Left lung (tissue), 10 donors: Measurements from ENCODE around the gene EDEM3. TPM values are rescaled to one million over a fixed set of nuclear protein-coding genes. Genes with fewer than 3 reads are reported as not detected.

ENCODE experiments used
- ATAC-seq: fragments of 200-7000 bp; cut with Tn5 transposase; one replicate; pipeline ENCODE4 v1.9.1; 2020; ENCODE audit warnings: moderate library complexity
- DNase-seq, 4 donors: peaks; one replicate each; pipeline ENCODE4 v3.0.0-alpha.2; 2013 to 2020
- H3K27ac ChIP-seq, 2 donors: fragments of 200-600 bp; sonication (generic) in 1 of 2; one replicate each; pipeline versions ENCODE4 v1.5.0 to v1.8.0; 2020 to 2021
- H3K27me3 ChIP-seq, 2 donors: fragments of 200-600 bp; sonication (generic) in 1 of 2; one replicate each; pipeline versions ENCODE4 v1.5.0 to v1.8.0; 2020 to 2021
- H3K36me3 ChIP-seq, 2 donors: fragments of 200-600 bp; sonication (generic) in 1 of 2; one replicate each; pipeline versions ENCODE4 v1.5.0 to v1.8.0; 2020 to 2021
- H3K4me1 ChIP-seq, 2 donors: fragments of 200-600 bp; one replicate each; pipeline ENCODE4 v1.8.0; 2021
- H3K4me3 ChIP-seq, 2 donors: fragments of 200-600 bp; sonication (generic) in 1 of 2; one replicate each; pipeline versions ENCODE4 v1.5.0 to v1.8.0; 2020 to 2021; ENCODE audit warnings: mild to moderate bottlenecking in 1 of 2
- H3K9me3 ChIP-seq, 2 donors: fragments of 200-600 bp; sonication (generic) in 1 of 2; one replicate each; pipeline versions ENCODE4 v1.5.0 to v1.8.0; 2020 to 2021
- CTCF ChIP-seq, 2 donors: fragments of 200-600 bp; sonication (generic) in 1 of 2; IDR thresholded peaks; one replicate each; pipeline versions ENCODE4 v1.5.0 to v1.8.0; 2021; ENCODE audit warnings: antibody characterized with exemption in 2 of 2
- intact Hi-C, 2 donors: fragments of 100-400 bp; cut with DNase I; formaldehyde crosslinking; loops; one replicate each; pipeline versions ENCODE4 v1.11.2 to v1.14.2; 2022
- polyA plus RNA-seq, 6 donors: library from polyadenylated mRNA; unstranded; fragments of 120-200 nt; gene quantifications; one replicate each; pipeline ENCODE4 v1.2.1, GENCODE V29; 2013; ENCODE audit not compliant: insufficient read length in 6 of 6
- total RNA-seq, 2 donors: library from RNA; stranded (reverse); fragmentation: NEBNext Ultra II Directional; extraction: Animal tissue kit (Norgen Biotek cat#: 25700); gene quantifications; one replicate each; pipeline ENCODE4 v1.2.1, GENCODE V29; 2021
- donor health status: DM: no; HTN: yes; CAD: no.
- donor health status: DM: no; HTN: no; CAD: no.

The EDEM3 gene
- total and polyA plus RNA-seq, 8 donors, result 25.6 to 42.8 (median 32.3) TPM

GRCh38 chr1:184698969-184699368 lies 55.7 kb downstream of the EDEM3 start:
- DNase-seq (no peak), ATAC-seq (no peak)
- TF ChIP-seq CTCF (IDR thresholded peaks at IDR 0.05), result no peak
- no peak overlapping the region for H3K27ac ChIP-seq
- intact Hi-C loops, result no loop called here
- H3K4me3 ChIP-seq, result no peak overlapping the region
- H3K36me3 ChIP-seq, result peaks cover 0 to 60% of the 10 kb centered on the region in 2 donors
- no peaks in the 10 kb centered on the region for H3K27me3 ChIP-seq
- no peaks in the 10 kb centered on the region for H3K9me3 ChIP-seq
- no peaks in the 10 kb centered on the region for H3K4me1 ChIP-seq

GRCh38 chr1:184698016-184698415 lies 56.6 kb downstream of the EDEM3 start:
- Histone ChIP-seq H3K9me3 (no peaks in the 10 kb centered on the region), H3K36me3 (peaks cover 0 to 60% of the 10 kb centered on the region in 2 donors), H3K27ac (no peak overlapping the region), H3K27me3 (no peaks in the 10 kb centered on the region), H3K4me3 (no peak overlapping the region), H3K4me1 (no peaks in the 10 kb centered on the region)
- ATAC-seq (no peak), DNase-seq (no peak)
- intact Hi-C loops, result no loop called here
- no peak for TF ChIP-seq CTCF (IDR thresholded peaks at IDR 0.05)

- intact Hi-C loops, result no loop called here
- H3K4me3 ChIP-seq, result no peak overlapping the region
- H3K9me3 ChIP-seq, result no peaks in the 10 kb centered on the region
- no peak for DNase-seq
- no peak for TF ChIP-seq CTCF (IDR thresholded peaks at IDR 0.05)
- H3K4me1 ChIP-seq, result no peaks in the 10 kb centered on the region
- no peaks in the 10 kb centered on the region for H3K27me3 ChIP-seq
- no peak overlapping the region for H3K27ac ChIP-seq
- no peak for ATAC-seq
- peaks cover 0 to 53% of the 10 kb centered on the region in 2 donors for H3K36me3 ChIP-seq
These were observed 58.3 kb downstream of the EDEM3 start for GRCh38 chr1:184696403-184696802.

- no peak for TF ChIP-seq CTCF (IDR thresholded peaks at IDR 0.05)
- Histone ChIP-seq H3K9me3 (no peaks in the 10 kb centered on the region), H3K4me3 (no peak overlapping the region), H3K27me3 (no peaks in the 10 kb centered on the region), H3K36me3 (peaks cover 0 to 45% of the 10 kb centered on the region in 2 donors), H3K27ac (no peak overlapping the region), H3K4me1 (no peaks in the 10 kb centered on the region)
- DNase-seq (no peak), ATAC-seq (no peak)
- intact Hi-C loops, result no loop called here
These were observed 59.6 kb downstream of the EDEM3 start for GRCh38 chr1:184695023-184695422.

- DNase-seq (no peak), ATAC-seq (no peak)
- TF ChIP-seq CTCF (IDR thresholded peaks at IDR 0.05), result no peak
- intact Hi-C loops, result no loop called here
- Histone ChIP-seq H3K27me3 (no peaks in the 10 kb centered on the region), H3K4me3 (no peak overlapping the region), H3K4me1 (no peaks in the 10 kb centered on the region), H3K27ac (no peak overlapping the region), H3K36me3 (peaks cover 0 to 44% of the 10 kb centered on the region in 2 donors), H3K9me3 (no peaks in the 10 kb centered on the region)
These were observed 61.6 kb downstream of the EDEM3 start for GRCh38 chr1:184693011-184693410.
